ENCODE measurements around the gene BOC.

Gene BOC

DNA sequence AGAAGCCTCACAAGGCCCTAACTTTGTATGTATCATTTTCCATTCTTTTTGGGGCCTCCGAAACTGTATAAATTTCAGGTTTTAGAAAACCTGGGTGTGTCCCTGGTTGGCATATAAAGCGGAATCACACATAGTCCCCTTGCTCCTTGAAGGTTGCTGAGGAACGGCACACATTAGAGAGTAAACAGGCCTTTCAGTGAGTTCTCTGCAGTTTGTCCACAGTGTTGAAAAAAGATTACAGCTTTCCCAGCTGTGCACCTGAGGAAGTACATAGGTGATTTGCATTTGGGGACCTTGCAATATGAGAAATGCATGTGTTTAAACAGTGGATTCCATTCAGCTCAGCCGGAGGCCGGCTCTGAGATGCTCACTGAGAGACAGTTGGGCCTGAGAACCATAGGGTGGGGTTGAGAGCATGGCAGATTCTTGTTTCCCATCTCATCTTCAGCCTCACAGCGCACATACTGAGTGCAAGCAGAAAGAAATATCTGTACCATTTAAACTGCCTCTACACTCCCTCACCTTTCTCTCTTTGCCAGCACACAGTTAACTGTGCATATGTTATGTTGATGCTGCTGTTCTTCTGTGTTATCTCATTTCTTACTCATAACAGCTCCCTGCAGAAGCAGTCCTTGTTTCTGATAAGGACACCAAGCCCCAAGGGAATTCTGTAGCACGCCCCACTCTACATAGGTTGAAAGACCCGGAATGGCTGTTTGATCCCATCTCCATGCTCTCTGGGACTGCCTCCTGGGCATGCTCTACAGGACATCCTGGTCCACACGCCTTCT, 60.4 kb downstream of the BOC start:
- no peak for TF ChIP-seq GATA3 (IDR thresholded peaks at IDR 0.05; ENCODE audit: low read depth, low read length)
- TF ChIP-seq GATA2 (IDR thresholded peaks at IDR 0.05; ENCODE audit: low read depth, low read length), result no peak

GRCh38 chr3:113272385-113272779, 61.0 kb downstream of the BOC start:
- TF ChIP-seq GATA2 (IDR thresholded peaks at IDR 0.05; ENCODE audit: low read depth, low read length) (no peak), GATA3 (IDR thresholded peaks at IDR 0.05; ENCODE audit: low read depth, low read length) (no peak)

- no peak for TF ChIP-seq GATA2 (IDR thresholded peaks at IDR 0.05; ENCODE audit: low read depth, low read length)
- no peak for TF ChIP-seq GATA3 (IDR thresholded peaks at IDR 0.05; ENCODE audit: low read depth, low read length)
Observed at GRCh38 chr3:113273011-113273410, 61.7 kb downstream of the BOC start.

DNA sequence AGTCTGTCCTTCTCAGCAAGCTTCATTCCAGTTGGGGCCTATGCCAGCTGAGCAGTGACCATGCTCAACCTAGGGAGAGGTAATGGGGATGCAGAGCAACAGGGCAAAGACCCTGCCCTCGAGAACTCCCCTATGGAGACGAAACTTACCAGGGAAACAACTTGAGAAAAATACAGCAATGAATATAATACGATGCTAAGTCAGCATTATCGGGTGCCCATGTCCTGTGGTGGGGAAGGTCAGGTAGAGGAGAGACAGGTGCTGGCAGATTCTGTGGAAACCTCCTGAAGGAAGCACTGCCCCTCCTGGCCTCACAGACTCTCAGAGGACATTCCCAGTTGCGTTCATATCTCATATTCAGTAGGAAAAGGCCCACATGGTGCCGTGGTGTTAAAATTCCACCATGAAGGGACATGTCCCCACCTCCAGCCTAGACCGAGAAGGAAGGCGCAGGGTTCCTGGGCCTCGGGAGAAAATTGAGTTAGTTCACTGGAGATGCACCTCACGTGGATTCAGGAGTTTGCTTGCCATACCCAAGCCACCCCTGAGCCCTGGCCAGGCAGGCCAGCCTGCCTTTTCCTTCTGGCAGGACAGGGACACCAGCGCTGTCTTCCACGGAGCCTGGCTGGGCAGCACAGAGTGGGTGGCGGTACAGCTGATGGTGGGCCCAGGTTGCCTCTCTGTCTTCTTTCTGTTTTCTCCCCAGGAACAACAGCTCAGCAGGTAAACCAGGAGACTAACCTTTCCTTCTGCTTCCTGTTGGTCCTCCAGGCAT, 62.4 kb downstream of the BOC start:
- TF ChIP-seq GATA3 (IDR thresholded peaks at IDR 0.05; ENCODE audit: low read depth, low read length), result no peak
- no peak for TF ChIP-seq GATA2 (IDR thresholded peaks at IDR 0.05; ENCODE audit: low read depth, low read length)

DNA sequence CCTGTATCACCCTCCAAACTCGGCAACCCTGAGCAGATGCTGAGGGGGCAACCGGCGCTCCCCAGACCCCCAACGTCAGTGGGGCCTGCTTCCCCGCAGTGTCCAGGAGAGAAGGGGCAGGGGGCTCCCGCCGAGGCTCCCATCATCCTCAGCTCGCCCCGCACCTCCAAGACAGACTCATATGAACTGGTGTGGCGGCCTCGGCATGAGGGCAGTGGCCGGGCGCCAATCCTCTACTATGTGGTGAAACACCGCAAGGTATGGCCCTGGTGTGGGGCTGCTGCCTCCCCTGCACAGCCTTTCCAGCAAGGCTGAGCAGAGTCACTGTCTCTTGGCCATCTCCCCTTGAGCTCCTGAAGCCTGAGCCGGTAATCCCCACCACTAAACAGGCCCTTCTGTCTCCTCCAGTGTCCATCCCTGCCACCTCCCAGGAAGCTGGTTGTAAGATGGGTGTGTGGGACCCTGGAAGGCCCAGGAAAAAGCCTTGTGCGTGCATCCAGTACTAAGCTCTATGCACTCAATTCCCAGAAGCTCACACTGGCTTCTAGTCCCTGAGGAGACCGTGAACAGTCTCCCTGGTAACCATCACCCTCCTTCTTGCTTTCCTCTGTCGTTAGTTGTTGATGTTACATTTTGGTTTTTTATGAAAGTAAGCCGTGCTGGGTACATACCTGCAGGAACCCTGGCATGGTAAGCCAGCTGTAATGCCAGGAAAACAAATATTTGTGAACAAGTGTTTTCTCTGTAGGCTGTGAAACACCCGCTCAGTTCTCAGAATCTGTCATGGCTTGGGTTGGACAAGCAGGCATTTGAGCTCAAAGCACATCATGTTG, 63.3 kb downstream of the BOC start:
- TF ChIP-seq GATA3 (IDR thresholded peaks at IDR 0.05; ENCODE audit: low read depth, low read length) (no peak), GATA2 (IDR thresholded peaks at IDR 0.05; ENCODE audit: low read depth, low read length) (no peak)

DNA sequence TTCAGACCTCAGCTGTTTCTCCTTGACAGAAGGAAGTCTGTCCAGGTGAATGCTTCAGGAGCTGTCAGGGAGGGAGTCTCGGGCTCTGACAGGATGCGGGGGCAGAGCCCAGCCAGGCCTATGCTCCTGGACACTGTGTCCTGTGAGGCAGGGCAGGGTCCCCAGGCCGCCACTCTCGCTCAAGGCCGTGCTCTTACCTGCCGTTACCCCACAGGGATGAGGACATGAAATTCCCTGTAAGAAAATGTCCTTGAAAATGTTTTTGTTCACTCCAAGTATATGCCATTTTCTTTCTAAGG, 63.9 kb downstream of the BOC start:
- TF ChIP-seq GATA2 (IDR thresholded peaks at IDR 0.05; ENCODE audit: low read depth, low read length) (no peak), GATA3 (IDR thresholded peaks at IDR 0.05; ENCODE audit: low read depth, low read length) (no peak)

DNA sequence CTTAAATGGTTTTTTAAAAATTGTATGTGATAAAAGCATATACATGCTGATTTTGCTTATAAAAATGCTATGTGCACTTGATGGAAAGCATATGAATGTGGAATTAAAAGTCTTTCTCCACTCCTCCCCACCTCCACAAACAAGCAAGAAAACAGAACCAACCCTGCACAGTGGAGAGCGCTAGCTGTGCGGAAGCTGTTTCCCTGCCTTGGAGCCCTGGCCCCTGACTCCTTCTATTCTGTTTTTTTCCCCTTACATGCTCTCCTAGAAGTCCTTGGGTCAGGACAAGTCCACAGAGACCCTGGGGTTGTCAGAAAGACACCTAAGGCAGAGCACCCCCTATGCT, 64.2 kb downstream of the BOC start:
- TF ChIP-seq GATA2 (IDR thresholded peaks at IDR 0.05; ENCODE audit: low read depth, low read length) (no peak), GATA3 (IDR thresholded peaks at IDR 0.05; ENCODE audit: low read depth, low read length) (no peak)

- TF ChIP-seq GATA2 (IDR thresholded peaks at IDR 0.05; ENCODE audit: low read depth, low read length) (no peak), GATA3 (IDR thresholded peaks at IDR 0.05; ENCODE audit: low read depth, low read length) (no peak)
Observed at GRCh38 chr3:113275929-113276750, 64.8 kb downstream of the BOC start.

GRCh38 chr3:113276751-113277080, 65.4 kb downstream of the BOC start:
- TF ChIP-seq GATA3 (IDR thresholded peaks at IDR 0.05; ENCODE audit: low read depth, low read length) (no peak), GATA2 (IDR thresholded peaks at IDR 0.05; ENCODE audit: low read depth, low read length) (no peak)

DNA sequence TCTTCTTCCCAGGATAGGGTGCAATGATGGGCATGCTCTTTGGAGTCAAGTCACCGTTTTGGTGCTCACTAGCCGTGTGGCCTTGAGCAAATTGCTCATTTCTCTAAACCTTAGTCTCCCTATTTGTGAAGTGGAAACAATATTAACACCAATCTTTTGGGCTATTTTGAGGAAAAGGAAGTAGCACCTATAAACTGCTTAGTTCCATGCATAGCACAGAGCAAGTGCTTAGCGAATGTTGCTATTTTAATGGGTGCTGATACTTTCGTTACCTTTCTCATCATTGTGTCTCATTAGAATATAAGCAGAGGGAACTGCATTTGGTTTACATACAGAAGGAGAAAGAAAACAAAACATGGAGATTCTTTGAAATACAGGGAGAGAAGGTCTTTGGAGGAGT, 66.1 kb downstream of the BOC start:
- TF ChIP-seq GATA3 (IDR thresholded peaks at IDR 0.05; ENCODE audit: low read depth, low read length), result no peak
- no peak for TF ChIP-seq GATA2 (IDR thresholded peaks at IDR 0.05; ENCODE audit: low read depth, low read length)

- no peak for TF ChIP-seq GATA2 (IDR thresholded peaks at IDR 0.05; ENCODE audit: low read depth, low read length)
- TF ChIP-seq GATA3 (IDR thresholded peaks at IDR 0.05; ENCODE audit: low read depth, low read length), result no peak
Observed at GRCh38 chr3:113277941-113278598, 66.7 kb downstream of the BOC start.

DNA sequence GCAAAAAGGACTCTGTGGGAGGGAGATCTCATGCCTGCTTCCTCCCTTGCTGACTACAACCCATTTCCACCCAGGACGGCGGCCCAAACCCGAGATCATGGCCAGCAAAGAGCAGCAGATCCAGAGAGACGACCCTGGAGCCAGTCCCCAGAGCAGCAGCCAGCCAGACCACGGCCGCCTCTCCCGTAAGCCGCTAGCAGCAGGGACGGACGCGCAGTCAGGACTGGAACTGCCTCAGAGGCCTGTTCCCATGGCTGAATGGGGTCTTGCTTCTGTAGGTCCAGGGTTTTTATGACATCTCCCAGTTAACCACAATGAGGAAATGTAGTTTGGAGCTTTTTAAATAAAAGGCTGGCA, 67.2 kb downstream of the BOC start:
- TF ChIP-seq GATA3 (IDR thresholded peaks at IDR 0.05; ENCODE audit: low read depth, low read length) (no peak), GATA2 (IDR thresholded peaks at IDR 0.05; ENCODE audit: low read depth, low read length) (no peak)

DNA sequence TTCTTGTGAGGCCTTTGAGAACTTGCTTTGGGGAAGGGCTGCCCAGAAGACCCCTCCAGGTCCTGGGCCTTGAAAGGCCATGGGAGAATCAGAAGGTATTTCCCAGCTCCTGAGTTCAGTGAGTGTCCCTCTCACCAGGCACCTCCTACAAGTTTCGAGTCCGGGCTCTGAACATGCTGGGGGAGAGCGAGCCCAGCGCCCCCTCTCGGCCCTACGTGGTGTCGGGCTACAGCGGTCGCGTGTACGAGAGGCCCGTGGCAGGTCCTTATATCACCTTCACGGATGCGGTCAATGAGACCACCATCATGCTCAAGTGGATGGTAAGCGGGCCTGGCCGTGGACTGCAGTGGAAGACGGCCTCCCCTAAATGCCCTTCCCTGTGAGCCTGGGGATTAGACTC, 68.3 kb downstream of the BOC start:
- TF ChIP-seq GATA3 (IDR thresholded peaks at IDR 0.05; ENCODE audit: low read depth, low read length) (no peak), GATA2 (IDR thresholded peaks at IDR 0.05; ENCODE audit: low read depth, low read length) (no peak)
